HG03565 (cell line): Measurements from ENCODE around the gene COL5A1.

Experiments used
- ATAC-seq: cut with Tn5 transposase; IDR thresholded peaks from one replicate; pipeline ENCODE4 v1.9.1; 2021; ENCODE audit warnings: mild to moderate bottlenecking, moderate library complexity; ENCODE audit not compliant: unreplicated experiment

Gene COL5A1

GRCh38 chr9:134606951-134607731 is 34.5 kb upstream of the COL5A1 start:
- ATAC-seq: no peak

GRCh38 chr9:134607971-134608370 is 33.6 kb upstream of the COL5A1 start:
- no peak for ATAC-seq

- ATAC-seq: no peak
Measured at GRCh38 chr9:134611046-134611445, 30.6 kb upstream of the COL5A1 start.

GRCh38 chr9:134612309-134612708 is 29.3 kb upstream of the COL5A1 start:
- no peak for ATAC-seq

GRCh38 chr9:134612715-134613114 is 28.9 kb upstream of the COL5A1 start:
- no peak for ATAC-seq

GRCh38 chr9:134614256-134614655 is 27.3 kb upstream of the COL5A1 start:
- ATAC-seq: no peak

GRCh38 chr9:134616341-134616740 is 25.3 kb upstream of the COL5A1 start:
- ATAC-seq: no peak

- no peak for ATAC-seq
Measured at GRCh38 chr9:134617246-134617645, 24.4 kb upstream of the COL5A1 start.

GRCh38 chr9:134617836-134618162 is 23.8 kb upstream of the COL5A1 start:
- ATAC-seq: no peak

GRCh38 chr9:134618163-134618832 is 23.3 kb upstream of the COL5A1 start:
- ATAC-seq: no peak

GRCh38 chr9:134618833-134619447 is 22.7 kb upstream of the COL5A1 start:
- no peak for ATAC-seq

- no peak for ATAC-seq
Measured at GRCh38 chr9:134619448-134619982, 22.1 kb upstream of the COL5A1 start.

- no peak for ATAC-seq
Measured at GRCh38 chr9:134619983-134620661, 21.5 kb upstream of the COL5A1 start.

- ATAC-seq: no peak
Measured at GRCh38 chr9:134620751-134621557, 20.6 kb upstream of the COL5A1 start.

GRCh38 chr9:134621558-134622110 is 20.0 kb upstream of the COL5A1 start:
- ATAC-seq: no peak

- ATAC-seq: no peak
Measured at GRCh38 chr9:134622896-134623257, 18.7 kb upstream of the COL5A1 start.

- no peak for ATAC-seq
Measured at GRCh38 chr9:134623258-134624066, 18.1 kb upstream of the COL5A1 start.

GRCh38 chr9:134624137-134624591 is 17.4 kb upstream of the COL5A1 start:
- ATAC-seq: no peak

GRCh38 chr9:134624621-134625181 is 16.9 kb upstream of the COL5A1 start:
- ATAC-seq: no peak
